Measurements from ENCODE around the gene FGF2.

The FGF2 gene

DNA sequence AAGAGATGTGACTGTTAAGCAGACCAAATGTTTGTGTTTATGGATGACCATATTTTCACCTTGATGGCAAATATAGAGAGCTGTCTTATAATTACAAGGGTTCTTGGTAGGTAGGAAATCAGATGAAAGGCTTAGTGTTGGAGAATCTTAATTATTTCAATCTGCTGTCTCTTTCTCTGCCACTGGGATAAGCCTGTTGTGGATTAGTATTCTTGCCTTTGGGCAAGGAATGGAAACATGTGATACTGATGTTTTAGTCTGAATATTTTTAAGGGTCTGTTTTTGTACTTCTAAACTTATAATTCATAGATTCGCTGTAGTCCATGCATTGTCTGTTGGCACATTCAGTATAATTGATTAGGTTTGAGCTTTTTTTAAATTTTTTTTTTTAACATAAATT is 119.5 kb downstream of the FGF2 start:
- H3K36me3 ChIP-seq (ENCODE audit: control insufficient read depth in 2 of 2, insufficient read depth in 1 of 2, low read length in 2 of 2) = peaks cover 0 to 44% of the 10 kb centered on the region in 2 experiments; a peak in 1 of 3 replicates
- TF ChIP-seq, protein P1, sequence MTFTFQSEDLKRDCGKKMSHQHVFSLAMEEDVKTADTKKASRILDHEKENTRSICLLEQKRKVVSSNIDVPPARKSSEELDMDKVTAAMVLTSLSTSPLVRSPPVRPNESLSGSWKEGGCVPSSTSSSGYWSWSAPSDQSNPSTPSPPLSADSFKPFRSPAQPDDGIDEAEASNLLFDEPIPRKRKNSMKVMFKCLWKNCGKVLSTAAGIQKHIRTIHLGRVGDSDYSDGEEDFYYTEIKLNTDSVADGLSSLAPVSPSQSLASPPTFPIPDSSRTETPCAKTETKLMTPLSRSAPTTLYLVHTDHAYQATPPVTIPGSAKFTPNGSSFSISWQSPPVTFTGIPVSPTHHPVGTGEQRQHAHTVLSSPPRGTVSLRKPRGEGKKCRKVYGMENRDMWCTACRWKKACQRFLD (tag by site-specific recombination; IDR thresholded peaks at IDR 0.05) = no peak
- TF ChIP-seq GLI2 (tag by site-specific recombination; IDR thresholded peaks at IDR 0.05; ENCODE audit: borderline replicate concordance, low read depth) (no peak), ZNF350 (tag by site-specific recombination; IDR thresholded peaks at IDR 0.05) (no peak), ZNF175 (tag by site-specific recombination; IDR thresholded peaks at IDR 0.05) (no peak), OVOL3 (tag by site-specific recombination; IDR thresholded peaks at IDR 0.05) (no peak), ZNF391 (tag by site-specific recombination; IDR thresholded peaks at IDR 0.05; ENCODE audit: borderline replicate concordance, low read depth) (no peak)
- CTCF ChIA-PET = no interaction called here

More for the DNA sequence above, 119.5 kb downstream of the FGF2 start:
- H3K4me3 ChIP-seq (ENCODE audit: low read depth, low read length) = no peak overlapping the region
- H3K9me3 ChIP-seq (ENCODE audit: control insufficient read depth, insufficient read depth, low read depth, low read length) = no peaks in the 10 kb centered on the region
- POLR2A ChIA-PET = no interaction called here
- H3K4me1 ChIP-seq (ENCODE audit: control insufficient read depth, insufficient read depth, low read length) = no peaks in the 10 kb centered on the region
- H3K27ac ChIP-seq (ENCODE audit: extremely low read depth, low read depth, low read length) = no peak overlapping the region

Measured in HEK293 (cell line).